Stimulated activated CD8-positive, alpha-beta memory T cell treated with anti-CD3 and anti-CD28 coated beads, Interleukin-7, amount 100 ng/mL, for 1 hour (primary cell): ENCODE measurements around the gene TOR1B.
"Not testable (repeated sequence)": the region's sequence is repeated elsewhere in the genome, so short reads cannot be mapped to it uniquely, and the experiment has no call there.

Experiments
- DNase-seq, 2 donors: peaks; one replicate each; pipeline ENCODE4 v3.0.0-alpha.2; 2020; ENCODE audit warnings: low read depth in 2 of 2

Gene TOR1B, protein sequence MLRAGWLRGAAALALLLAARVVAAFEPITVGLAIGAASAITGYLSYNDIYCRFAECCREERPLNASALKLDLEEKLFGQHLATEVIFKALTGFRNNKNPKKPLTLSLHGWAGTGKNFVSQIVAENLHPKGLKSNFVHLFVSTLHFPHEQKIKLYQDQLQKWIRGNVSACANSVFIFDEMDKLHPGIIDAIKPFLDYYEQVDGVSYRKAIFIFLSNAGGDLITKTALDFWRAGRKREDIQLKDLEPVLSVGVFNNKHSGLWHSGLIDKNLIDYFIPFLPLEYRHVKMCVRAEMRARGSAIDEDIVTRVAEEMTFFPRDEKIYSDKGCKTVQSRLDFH

GRCh38 chr9:129802833-129803675, at the start of gene TOR1B:
Gene TOR1B (plus strand): TSS chr9:129803184. CDS start chr9:129803213, 29 bp downstream.
- DNase-seq: peak; percentile 89 to 91

- DNase-seq: no peak
These were observed 47.8 kb upstream of the TOR1B start for GRCh38 chr9:129755151-129755550.

- DNase-seq: no peak
These were observed 46.8 kb upstream of the TOR1B start for GRCh38 chr9:129756191-129756590.

DNA sequence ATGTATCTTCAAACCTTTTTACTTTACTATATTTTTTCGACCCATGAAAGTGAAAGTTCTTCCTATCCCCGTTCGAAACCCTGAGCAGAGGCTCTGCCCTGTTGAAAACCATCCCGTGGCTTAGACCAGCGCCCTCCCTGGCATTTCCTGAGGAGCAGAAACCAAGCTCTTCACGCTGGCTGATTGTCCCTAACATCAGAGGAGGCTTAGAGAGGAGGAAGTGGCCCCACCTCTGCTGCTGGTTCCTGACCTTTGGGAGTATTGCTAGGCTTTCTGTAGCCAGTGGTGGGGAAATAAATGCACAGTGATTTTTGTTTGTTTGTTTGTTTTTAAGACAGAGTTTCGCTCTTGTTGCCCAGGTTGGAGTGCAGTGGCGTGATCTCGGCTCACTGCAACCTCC, 45.9 kb upstream of the TOR1B start:
- DNase-seq: no peak

- DNase-seq: no peak
These were observed 43.7 kb upstream of the TOR1B start for GRCh38 chr9:129759319-129759718.

GRCh38 chr9:129759804-129760502, 43.0 kb upstream of the TOR1B start:
- DNase-seq: no peak

DNA sequence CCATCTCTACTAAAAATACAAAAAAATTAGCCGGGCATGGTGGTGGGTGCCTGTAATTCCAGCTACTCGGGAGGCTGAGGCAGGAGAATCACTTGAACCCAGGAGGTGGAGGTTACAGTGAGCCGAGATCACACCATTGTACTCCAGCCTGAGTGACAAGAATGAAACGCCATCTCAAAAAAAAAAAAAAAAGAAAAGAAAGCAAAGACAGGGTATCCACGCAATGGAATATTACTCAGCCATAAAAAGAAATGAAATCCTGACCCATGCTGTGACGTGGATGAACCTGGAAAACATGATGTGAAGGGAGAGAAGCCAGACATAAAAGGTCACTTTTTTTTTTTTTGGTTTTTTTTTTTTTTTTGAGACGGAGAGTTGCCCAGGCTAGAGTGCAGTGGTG, 42.2 kb upstream of the TOR1B start:
- DNase-seq: not testable (repeated sequence)

GRCh38 chr9:129761293-129761900, 41.6 kb upstream of the TOR1B start:
- no peak for DNase-seq

DNA sequence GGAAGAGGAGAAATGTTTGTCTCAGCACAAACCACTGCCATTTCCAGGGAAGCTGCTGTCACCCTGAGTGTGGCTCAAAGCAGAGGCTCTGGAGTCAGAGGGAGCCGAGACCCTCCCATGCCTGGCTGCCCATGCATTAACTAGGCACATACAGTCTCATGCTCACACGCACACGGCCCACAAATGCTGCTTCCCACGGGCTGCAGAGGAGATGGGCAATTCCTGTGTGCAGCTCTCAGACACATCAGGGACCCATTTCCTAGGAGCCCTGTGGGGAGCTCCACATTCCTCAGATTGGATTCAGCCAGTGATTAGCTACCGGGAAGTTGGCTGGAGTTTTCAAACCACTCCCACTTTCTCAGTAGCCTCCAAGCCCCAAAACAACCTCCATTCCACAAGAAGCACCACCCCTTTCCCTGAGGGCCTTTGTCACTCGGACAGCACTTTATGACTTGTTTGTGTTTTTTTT, 41.0 kb upstream of the TOR1B start:
- DNase-seq: no peak

DNA sequence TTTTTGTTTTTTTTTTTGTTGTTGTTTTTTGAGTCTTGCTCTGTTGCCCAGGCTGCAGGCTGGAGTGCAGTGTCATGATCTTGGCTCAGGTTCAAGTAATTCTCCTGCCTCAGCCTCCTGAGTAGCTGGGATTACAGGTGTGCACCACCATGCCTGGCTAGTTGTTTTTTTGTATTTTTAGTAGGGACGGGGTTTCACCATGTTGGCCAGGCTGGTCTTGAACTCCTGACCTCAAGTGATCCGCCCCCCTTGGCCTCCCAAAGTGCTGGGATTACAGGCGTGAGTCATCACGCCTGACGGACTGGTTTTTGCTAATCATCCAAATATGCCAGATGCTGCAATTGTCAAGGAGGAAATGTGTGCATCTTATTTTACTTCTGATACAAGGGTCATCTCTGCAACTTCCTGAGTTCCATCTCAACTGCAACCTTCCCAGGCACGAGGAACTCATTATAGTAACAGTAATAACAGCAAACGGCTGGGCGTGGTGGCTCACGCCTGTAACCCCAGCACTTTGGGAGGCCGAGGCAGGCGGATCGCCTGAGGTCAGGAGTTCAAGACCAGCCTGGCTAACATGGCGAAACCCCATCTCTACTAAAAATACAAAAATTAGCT, 40.5 kb upstream of the TOR1B start:
- not testable (repeated sequence) for DNase-seq

DNA sequence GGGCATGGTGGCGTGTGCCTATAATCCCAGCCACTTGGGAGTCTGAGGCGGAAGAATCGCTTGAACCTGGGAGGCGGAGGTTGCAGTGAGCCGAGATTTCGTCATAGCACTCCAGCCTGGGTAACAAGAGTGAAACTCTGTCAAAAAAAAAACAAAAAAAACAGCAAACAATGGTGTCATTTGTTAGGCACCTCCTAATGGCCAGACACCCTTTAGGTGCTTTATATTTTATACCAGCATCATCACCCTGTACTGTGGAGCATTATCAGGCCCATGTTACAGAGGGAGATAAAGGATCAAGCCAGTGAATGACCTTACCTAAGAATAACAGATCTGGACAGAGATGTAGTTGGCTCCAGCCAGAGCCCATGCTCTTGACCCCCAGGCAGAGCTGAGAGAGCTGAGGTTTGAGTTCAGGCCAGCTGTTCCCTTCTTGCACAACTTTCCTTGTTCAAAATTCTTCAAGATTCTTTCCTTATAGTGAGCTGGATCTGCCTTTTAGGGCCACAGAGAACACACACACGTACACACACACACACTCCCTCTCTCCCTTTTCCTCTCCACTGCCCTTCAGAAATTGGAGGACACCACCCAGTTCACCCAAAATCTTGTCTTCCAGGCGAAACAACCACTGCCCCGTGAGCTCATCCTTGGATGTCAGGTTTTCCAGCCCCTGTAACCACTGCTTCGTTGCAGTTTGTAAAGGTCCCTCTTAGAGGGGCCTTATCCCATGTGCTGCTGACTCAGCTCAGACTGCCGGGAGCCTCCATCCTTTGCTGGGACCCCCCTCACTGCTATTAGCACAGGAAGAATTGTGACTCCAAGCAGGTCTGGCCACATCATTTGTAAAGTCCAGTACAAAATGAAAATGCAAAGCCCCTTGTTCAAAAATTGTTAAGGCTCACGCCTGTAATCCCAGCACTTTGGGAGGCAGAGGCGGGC, 39.7 kb upstream of the TOR1B start:
- no peak for DNase-seq

- DNase-seq: no peak
These were observed 37.1 kb upstream of the TOR1B start for GRCh38 chr9:129765764-129766317.

DNA sequence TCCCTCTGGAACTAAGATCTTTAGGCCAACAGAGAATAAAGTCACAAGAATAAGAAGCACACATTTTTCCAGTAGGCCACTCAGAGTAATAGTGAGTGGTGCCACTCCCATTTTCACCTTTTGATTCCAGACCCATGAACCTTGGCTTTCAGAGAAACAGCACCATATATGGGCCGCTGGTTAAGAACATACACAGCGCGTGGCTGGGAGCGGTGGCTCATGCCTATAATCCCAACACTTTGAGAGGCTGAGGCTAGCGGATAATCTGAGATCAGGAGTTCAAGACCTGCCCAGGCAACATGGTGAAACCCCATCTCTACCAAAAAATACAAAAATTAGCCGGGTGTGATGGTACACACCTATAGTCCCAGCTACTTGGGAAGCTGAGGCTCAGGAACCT, 34.5 kb upstream of the TOR1B start:
- DNase-seq: no peak

- DNase-seq: no peak
These were observed 33.3 kb upstream of the TOR1B start for GRCh38 chr9:129769669-129770068.

- no peak for DNase-seq
These were observed 32.2 kb upstream of the TOR1B start for GRCh38 chr9:129770741-129771140.

- DNase-seq: no peak
These were observed 29.5 kb upstream of the TOR1B start for GRCh38 chr9:129773262-129774048.

DNA sequence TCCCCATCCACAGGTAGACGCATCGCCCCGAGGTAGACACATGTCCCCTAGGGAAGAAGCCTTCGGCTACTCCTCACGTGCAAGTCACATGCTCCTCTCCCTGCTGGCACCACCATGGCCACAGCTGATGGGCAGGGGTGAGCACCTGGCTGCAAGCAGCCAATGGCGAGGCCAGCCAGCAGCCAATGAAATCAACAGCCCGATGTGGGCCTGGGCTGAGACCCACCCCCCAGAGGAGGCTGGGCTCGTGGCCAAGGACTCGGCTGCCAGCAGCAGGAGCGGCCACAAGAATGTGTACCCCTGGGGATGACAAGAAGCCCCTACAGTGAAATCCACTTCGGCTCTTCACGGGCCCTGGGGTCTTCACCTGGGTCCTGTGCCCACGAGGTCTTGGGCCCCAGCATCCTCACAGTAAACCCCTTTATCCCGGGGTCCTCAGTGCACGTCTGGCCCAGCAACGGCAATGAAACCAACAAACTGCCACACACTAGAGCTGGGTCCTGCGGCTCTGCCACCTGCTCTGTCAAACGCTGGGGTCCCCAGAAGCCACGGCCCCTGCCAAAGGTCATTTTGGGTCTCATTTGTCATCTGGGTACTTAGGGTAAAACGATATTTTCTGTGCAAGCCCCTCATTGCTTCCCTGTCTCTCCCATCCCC, 28.1 kb upstream of the TOR1B start:
- DNase-seq: no peak

- DNase-seq: no peak
These were observed 27.6 kb upstream of the TOR1B start for GRCh38 chr9:129775448-129775798.

DNA sequence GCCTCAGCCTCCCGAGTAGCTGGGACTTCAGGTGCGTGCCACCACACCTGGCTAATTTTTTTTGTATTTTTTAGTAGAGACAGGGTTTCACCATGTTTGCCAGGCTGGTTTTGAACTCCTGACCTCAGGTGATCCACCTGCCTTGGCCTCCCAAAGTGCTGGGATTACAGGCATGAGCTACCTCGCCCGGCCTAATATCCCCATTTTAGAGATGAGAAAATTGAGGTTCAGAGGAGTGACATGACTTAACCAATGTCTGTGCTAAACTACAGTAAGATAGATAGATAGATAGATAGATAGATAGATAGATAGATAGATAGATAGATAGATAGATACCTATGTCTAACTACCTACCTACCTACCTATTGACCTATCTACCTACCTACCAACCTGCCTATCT, 26.9 kb upstream of the TOR1B start:
- DNase-seq: not testable (repeated sequence)
